Cardiac fibroblast (primary cell): ENCODE measurements around the gene TARS3.
A peak's percentile ranks its signal among the peaks of the same experiment; 100 is the strongest.

ENCODE experiments used
- DNase-seq, 2 donors: peaks; one replicate each; pipeline versions ENCODE4 v3.0.0 to v3.0.0-alpha.2; 2010; ENCODE audit warnings: low read depth in 2 of 2
- H3K4me3 ChIP-seq, 2 donors: replicated peaks in 1 of 2; 1 replicate in 1 of 2; 2 replicates in 1 of 2; pipeline ENCODE4 v1.5.1; 2011; ENCODE audit warnings: low read depth in 2 of 2, low read length in 2 of 2, mild to moderate bottlenecking in 2 of 2, moderate library complexity in 1 of 2
- TF ChIP-seq, protein P1 (sequence below): IDR thresholded peaks from one replicate; pipeline ENCODE4 v1.5.1; 2011; ENCODE audit warnings: low read depth, mild to moderate bottlenecking, low read length, inconsistent platforms

The TARS3 gene

DNA sequence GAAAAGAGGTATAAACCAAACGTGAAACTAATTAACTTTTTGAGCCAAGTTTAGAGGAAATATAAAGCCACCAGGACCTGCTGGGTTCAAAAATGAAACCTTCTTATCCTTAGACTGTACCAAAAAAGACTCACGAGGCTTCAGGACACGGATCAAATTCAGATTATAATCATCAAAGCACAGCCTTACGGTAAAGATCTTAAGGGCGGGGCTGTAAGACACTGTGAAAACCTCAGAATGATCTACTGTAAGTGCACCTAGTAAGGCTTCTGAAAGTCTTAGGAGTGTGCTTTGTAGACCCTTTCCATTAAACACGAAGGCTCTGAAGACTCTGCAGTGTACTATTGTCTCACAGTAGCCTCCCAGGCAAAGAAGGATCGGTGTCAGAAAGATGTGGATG lies 26.8 kb downstream of the TARS3 start:
- TF ChIP-seq, protein P1, sequence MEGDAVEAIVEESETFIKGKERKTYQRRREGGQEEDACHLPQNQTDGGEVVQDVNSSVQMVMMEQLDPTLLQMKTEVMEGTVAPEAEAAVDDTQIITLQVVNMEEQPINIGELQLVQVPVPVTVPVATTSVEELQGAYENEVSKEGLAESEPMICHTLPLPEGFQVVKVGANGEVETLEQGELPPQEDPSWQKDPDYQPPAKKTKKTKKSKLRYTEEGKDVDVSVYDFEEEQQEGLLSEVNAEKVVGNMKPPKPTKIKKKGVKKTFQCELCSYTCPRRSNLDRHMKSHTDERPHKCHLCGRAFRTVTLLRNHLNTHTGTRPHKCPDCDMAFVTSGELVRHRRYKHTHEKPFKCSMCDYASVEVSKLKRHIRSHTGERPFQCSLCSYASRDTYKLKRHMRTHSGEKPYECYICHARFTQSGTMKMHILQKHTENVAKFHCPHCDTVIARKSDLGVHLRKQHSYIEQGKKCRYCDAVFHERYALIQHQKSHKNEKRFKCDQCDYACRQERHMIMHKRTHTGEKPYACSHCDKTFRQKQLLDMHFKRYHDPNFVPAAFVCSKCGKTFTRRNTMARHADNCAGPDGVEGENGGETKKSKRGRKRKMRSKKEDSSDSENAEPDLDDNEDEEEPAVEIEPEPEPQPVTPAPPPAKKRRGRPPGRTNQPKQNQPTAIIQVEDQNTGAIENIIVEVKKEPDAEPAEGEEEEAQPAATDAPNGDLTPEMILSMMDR: no peak
- no peak overlapping the region for H3K4me3 ChIP-seq
- no peak for DNase-seq

DNA sequence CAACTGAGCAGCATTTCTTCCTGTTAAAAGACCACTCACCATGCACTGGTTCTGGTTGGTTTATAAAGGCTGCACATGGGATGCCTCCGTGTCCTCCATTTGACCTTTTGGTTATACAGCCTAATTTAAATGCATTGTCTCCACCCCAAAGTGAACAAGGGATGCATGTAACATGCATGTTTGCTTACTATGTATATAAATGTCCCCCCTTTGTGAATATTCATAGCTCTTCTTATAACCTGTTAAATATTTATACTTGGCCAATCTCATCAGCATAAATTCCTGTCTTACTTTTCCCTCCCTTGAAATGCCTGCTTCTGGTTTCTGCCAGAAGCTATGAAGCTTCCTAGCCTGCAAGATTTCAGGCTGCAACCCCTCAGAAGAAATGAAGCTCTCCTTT lies 27.4 kb downstream of the TARS3 start:
- H3K4me3 ChIP-seq: no peak overlapping the region
- TF ChIP-seq, protein P1: no peak
- no peak for DNase-seq

DNA sequence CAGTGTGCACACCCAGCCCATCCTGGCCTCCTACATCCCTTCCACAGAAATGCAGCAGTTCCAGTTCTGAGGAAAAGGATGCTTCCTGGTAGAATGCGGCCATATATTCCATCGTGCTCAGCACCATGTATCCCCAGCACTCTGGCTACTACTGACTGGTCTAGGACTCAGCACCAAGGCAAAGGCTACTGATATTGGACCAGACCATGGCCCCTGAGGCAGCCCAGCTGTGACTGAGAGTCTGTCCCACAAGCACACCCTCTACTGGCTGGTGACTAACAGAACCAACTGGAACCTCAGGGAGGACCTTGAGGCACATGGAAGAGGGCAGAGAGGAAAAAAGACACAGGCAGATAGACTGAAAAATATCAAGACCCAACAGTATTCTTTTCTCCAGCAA lies 30.0 kb downstream of the TARS3 start:
- no peak overlapping the region for H3K4me3 ChIP-seq
- peak in 1 of 2 donors; percentile 9 for DNase-seq
- TF ChIP-seq, protein P1: no peak

DNA sequence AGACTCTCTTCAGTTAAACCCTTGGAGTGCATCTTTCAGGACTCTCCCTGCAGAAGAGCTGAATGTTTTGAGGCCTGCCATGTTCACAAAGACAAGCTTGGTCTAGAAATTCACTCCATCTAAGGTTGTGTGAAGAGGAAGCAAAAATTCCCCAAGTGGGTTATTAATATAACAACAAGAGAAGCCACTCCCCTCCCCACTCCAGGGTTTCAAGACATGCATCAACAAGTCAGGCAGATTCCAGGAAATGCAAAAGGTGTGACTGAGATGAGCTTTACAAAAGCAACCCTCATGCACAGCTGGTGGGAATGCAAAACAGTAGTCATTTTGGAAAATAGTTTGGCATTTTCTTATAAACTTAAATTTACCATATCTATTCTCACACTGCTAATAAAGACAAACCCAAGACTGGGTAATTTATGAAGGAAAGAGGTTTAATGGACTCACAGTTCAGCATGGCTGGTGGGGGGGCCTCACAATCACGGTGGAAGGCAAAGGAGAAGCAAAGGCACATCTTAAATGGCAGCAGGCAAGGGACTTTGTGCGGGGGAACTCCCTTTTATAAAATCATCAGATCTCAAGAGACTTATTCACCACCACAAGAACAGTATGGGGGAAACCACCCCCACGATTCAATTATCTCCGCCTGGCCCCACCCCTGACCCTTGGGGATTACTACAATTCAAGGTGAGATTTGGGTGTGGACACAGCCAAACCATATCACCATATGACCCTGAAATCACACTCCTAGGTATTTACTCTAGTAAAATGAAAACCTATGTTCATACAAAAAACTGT lies 31.3 kb downstream of the TARS3 start:
- TF ChIP-seq, protein P1: no peak
- no peak overlapping the region for H3K4me3 ChIP-seq
- DNase-seq: no peak

DNA sequence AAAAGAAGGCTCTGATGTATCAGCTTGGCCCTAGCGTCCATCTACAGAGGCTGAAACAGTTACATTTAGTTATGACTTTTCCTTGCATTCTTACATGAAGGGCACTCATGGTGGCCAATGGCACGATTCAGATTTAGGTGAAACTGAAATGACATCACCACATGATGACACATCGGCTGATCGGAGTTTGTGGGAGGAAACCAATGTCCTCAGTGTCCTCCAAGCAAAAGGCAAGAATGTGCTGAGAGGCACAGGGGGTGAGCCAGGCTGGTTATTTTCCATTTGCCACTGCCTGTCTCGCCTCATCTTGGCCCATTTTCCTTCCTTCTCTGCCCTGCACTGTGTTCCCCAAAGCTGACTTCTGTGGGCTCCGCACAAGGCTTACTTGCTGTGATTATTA lies 34.4 kb downstream of the TARS3 start:
- H3K4me3 ChIP-seq: no peak overlapping the region
- DNase-seq: peak in 1 of 2 donors; percentile 78
- TF ChIP-seq, protein P1: no peak

DNA sequence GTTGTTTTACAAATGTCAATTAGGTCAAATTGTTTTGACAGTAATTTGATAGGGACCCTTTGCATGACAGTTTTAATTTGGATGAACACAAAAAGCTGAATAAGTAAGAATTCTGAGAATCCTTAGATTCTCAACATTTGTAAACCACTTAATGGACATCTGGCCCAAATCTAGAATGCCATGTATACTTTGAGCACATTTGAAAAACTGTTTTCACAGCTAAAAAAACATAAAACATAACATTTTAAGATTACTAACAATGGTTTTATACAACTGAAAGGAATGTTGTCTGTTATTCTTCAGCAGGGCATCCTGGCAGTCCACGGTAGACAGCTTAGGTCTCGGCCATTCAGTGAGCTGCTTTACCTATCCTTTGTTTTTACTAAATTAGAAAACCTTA lies 37.6 kb downstream of the TARS3 start:
- no peak for DNase-seq
- TF ChIP-seq, protein P1: no peak
- no peak overlapping the region for H3K4me3 ChIP-seq

DNA sequence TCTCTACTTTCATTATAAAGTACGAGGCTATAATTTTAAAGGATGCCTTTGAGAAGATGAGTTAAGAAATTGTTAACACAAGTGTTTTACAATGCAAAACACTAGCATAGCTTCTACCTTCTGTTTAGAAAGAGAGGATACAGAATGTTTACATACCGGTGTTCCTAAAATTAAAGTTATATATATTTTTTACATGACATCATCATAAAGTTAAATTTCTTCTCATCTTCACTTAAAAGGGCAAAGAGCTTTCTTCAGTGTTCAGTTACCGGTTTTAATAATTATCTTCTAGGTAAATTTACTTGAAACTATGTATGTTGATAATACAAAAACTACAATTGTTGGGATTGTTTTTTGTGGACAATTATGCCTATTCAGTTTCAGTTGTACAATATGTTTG lies 39.4 kb downstream of the TARS3 start:
- H3K4me3 ChIP-seq: no peak overlapping the region
- TF ChIP-seq, protein P1: no peak
- no peak for DNase-seq
